Inflammatory macrophage treated with lipopolysaccharide for 1 hour (primary cell): Measurements from ENCODE around the gene TERF2IP.

ENCODE experiments used
- DNase-seq, 2 donors: peaks; one replicate each; pipeline ENCODE4 v3.0.0-alpha.2; 2020 to 2022

The TERF2IP gene, protein sequence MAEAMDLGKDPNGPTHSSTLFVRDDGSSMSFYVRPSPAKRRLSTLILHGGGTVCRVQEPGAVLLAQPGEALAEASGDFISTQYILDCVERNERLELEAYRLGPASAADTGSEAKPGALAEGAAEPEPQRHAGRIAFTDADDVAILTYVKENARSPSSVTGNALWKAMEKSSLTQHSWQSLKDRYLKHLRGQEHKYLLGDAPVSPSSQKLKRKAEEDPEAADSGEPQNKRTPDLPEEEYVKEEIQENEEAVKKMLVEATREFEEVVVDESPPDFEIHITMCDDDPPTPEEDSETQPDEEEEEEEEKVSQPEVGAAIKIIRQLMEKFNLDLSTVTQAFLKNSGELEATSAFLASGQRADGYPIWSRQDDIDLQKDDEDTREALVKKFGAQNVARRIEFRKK

DNA sequence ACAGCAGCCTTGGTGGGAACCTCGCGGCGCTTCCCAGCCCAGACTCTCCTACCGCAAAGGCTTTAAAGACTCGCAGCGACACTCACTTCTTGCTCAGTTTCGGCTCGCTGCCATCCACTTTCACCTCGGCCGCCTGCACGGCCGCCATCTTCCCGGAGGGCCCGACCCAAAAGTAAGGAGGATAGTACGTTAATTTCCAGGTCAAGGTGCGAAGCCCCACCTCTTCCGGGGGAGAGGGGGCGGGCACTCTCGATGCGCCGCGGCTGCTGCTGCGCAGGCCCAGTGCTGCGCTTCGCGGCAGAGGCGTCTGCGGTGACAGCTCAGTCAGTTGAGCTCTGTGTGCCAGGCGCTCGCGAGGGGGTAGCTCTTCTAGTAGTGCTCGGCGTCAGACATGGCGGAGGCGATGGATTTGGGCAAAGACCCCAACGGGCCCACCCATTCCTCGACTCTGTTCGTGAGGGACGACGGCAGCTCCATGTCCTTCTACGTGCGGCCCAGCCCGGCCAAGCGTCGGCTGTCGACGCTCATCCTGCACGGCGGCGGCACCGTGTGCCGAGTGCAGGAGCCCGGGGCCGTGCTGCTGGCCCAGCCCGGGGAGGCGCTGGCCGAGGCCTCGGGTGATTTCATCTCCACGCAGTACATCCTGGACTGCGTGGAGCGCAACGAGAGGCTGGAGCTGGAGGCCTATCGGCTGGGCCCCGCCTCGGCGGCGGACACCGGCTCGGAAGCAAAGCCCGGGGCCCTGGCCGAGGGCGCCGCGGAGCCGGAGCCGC is at the start of gene TERF2IP, which contains the start of gene KARS1:
TERF2IP (plus strand) TSS at position 282 of the 773 bp plus-strand sequence; CDS start at position 392, 110 bp downstream.
KARS1 (minus strand) TSS at position 174 of the 773 bp plus-strand sequence; CDS start at position 148, 26 bp downstream.
- DNase-seq, result peak; percentile 90 to 93

DNA sequence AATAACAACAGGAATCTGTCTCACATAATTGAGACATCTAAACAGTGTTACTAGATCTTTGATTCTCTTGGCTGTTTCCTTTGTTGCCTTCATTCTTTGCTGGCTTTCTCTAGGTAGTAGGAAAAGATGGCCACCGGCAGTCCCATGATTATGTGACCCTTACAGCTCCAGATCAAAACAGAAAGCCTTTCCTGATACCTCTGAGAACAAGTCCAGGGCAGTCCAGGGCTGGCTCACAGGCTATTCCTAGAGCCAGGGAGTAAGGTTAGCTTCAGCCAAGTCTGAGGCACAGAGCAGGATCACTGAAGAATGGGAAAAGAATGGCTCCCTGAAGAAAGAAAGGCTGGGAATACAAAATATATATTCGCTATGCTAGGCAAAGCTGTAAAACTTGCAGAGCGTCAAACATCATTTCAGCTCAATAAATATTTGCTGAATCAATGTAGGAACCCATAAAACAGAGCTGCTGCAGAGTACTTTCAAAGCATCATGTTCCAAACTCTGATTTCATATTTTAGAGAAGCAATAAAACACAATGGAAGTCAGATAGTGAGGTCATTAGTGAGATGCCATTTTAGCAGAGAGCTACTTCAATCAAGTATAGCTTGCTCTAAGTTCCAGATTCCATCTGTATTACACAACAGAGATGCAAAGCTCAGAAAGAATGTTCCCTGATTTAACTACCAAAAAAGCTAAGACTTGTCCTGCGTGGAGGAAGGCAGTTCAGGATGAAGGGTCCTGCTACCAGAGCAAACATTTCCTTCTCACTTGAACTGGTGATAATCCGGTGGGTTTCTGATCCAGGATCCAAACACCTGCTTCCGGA is 47.9 kb upstream of the TERF2IP start:
- DNase-seq, result no peak

- no peak for DNase-seq
Observed at GRCh38 chr16:75603241-75603640, 44.3 kb upstream of the TERF2IP start.

DNA sequence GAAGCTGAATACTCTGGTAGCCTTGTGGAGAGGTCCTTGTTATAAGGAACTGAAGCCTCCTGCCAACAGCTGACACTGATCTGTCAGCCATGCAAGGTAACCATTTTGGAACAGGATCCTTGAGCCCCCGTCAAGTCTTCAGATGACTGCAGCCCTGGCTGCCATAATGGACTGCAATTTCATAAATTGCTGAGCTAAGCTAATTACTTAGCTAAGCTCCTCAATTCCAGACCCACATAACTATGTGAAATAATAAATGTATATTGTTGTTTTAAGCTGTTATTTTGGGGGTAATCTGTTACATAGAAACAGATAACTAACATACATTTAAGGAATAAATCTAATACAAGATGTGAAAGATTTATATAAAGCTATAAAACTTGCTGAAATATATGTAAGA is 41.1 kb upstream of the TERF2IP start:
- DNase-seq, result no peak

DNA sequence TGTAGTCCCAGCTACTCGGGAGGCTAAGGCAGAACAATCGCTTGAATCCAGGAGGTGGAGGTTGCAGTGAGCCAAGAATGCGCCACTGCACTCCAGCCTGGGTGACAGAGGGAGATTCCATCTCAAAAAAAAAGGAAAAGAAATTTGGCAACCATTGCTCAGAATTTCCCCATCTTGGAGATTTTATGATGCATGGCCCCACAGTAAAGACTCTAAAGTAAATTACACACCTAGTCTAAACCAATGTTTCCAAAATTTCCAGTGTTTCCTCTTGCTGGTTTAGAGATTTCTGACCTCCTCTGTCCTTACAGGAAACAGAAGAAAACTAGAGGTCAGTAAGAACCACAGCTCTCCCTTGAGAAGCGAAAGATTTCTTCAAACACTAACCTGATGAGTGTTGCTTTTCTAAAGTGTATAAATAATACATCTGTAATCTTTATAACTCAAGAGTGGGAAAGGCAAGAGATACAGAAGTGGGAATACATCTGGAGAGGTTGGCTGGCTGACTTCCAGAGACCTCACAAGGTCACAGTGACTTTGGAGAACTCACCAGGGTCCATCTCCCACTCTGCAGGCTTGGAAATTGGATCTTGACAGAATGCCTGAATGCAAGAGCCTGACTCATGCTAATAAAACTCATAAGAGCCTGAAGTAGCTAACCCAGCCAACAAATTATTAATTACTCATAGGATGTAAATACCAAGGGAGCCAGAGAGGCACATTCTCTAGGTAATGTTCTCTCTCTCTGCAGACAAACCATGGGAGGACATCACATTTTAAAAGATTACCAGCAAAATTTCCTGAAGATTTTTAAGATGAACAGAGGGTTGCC is 33.3 kb upstream of the TERF2IP start:
- peak; percentile 55 to 58 for DNase-seq

- DNase-seq, result no peak
Observed at GRCh38 chr16:75615619-75616018, 32.0 kb upstream of the TERF2IP start.

DNA sequence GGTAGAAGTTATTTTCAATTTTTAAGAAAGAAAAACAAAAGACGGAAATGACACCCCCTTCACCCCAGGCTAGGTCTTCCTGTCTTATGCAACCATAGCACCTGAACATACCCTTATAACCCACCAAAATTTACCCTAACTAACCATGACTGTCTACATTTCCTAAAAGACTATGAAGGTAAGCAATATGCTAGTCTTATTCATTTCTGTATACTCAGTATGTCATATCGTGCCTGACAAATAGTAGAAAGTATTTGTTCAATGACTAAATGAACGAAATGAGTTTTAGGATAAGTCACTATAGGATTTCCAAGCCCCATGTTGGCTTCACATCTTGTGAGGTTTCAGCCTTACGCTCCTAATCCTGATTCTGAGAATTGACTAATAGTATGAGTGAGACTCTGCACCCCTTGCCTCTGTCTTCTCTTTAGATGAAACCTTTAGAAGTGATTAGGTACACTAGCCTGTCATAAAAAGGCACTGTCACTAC is 31.0 kb upstream of the TERF2IP start:
- DNase-seq, result no peak

- no peak for DNase-seq
Observed at GRCh38 chr16:75617121-75617520, 30.5 kb upstream of the TERF2IP start.

- no peak for DNase-seq
Observed at GRCh38 chr16:75618780-75619179, 28.8 kb upstream of the TERF2IP start.

GRCh38 chr16:75620326-75621169 is 27.0 kb upstream of the TERF2IP start:
- DNase-seq, result no peak

DNA sequence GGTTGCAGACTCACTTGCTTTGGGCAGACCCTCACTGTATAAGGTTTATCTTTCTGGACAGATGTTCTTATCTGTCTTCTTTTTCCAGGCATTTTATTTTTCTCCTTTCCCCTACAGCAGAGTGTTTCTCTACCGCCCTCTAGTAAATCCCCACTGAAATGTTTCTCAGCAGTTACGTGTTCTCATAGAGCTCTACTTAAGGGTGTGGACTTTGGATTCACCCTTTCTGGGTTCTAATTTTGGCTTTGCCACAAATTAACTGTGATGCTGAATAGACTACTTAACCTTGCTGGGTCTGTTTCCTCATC is 26.4 kb upstream of the TERF2IP start:
- DNase-seq, result peak in 1 of 2 donors; percentile 24

- DNase-seq, result peak; percentile 96 to 98
Observed at GRCh38 chr16:75622761-75623605, 24.6 kb upstream of the TERF2IP start, which contains the start of gene ADAT1. ADAT1 (minus strand) TSS chr16:75623281; CDS start chr16:75620799, 2,482 bp downstream.

DNA sequence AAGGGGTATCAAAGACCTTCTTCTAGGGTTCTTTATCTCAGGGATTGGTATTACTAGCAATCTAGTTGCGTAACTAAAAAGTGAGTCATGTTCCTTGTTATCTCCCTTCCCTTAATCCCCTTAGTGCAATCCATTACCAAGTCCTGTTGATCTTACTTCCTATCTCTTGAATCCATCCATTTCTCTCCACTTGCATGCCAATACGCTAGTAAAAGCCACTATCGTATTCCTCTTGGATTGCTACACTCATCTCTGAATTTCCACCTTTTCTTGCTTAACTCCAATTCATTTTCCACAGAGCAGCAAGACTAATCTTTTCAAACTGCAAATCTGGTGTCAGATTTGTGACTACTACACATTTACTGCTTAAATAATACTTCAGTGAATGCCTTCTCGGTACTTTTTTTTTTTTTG is 22.6 kb upstream of the TERF2IP start:
- peak in 1 of 2 donors; percentile 6 for DNase-seq

DNA sequence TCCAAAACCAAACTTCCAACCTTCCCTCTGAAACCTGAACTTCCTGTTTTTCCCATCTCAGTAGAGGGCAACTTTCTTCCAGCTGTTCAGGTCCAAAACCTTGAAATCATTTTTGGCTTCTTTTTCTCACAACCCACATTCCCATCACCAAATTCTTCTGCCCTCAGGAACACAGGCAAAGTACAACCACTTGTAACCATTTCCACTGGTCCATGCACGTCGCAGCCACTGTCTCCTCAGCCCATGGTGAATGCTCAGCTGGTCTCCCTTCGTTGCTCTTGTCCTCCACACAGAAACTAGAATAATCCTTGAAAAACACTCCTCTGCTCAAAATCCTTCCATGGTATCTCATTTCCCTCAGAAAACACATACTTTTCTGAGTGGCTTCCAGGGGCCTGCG is 20.8 kb upstream of the TERF2IP start:
- no peak for DNase-seq

DNA sequence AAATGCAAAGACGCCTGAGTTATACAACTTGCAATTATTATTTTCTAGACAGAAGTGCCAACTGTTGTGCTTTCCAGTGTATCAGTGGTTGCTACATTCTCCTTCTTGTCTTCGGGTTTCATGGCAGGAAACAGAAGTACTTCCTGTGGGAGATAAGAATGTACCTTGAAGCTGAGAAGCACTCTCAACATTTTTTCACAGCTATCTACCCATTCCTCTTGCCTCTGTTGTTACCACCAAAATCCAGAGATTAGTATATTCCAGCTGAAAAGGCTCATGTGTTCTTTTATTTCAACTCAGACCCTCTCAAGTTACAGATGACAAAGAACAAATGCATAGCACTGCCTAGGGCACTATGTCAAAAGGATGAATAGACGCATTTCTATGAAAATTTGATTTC is 19.7 kb upstream of the TERF2IP start:
- no peak for DNase-seq

DNA sequence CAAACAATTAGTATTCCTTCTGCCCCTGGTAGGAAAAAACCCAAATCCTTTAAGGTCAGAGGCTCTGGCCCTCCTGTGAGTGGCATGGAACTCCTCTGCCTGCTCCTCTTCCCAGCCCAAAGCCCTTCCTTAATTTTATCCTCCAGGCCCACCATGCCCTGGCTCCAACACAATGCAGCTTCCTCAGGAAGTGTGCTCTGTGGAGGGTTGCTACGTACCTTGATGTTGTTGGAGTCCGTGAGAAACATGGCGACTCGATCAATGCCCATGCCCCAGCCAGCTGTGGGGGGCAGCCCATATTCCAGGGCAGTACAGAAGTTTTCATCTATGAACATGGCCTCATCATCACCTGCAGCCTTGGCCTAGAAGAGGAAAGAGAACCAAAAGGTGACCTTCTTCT is 19.2 kb upstream of the TERF2IP start:
- no peak for DNase-seq

DNA sequence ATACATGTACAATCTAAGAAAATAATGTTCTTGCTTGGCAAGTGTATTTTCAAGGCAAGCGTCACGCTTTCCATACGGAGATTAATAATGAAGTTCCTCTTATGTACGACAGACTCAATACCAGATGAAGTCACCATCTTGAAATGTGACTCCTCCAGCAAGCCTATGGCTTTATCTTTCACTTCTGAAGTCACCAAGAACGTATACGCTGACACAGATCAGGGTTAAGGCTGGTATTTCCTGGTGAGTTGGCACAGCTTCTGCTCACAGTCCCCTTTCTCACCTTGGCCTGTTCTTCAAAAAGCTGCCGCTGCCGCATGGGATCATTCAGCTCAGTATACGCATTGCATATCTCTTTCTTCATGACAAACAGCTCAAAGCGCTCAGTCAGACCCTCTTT is 18.4 kb upstream of the TERF2IP start:
- no peak for DNase-seq

DNA sequence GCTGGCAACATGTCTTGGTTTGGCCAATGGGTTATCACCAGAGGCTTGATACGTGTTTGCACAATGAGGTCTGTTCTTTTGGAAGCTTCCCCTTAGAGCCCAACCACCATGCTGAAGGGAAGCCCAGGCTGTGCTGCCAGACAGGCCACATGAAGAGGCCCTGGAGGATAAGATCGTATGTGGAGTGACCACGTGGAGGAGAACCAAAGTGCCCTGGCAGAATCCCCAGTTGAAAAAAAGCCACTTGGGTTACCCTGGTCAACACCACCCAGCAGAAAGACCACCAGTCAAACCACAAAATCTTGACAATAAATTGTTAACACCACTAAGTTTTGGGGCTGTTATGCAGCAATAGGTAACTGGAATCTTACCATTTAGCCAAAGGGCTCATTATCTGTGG is 17.5 kb upstream of the TERF2IP start:
- DNase-seq, result no peak

GRCh38 chr16:75632857-75633256 is 14.7 kb upstream of the TERF2IP start:
- DNase-seq, result no peak

GRCh38 chr16:75635036-75635435 is 12.5 kb upstream of the TERF2IP start:
- no peak for DNase-seq
